8988T (cell line): ENCODE measurements around the gene DPH6.
"Not testable (repeated sequence)": the region's sequence is repeated elsewhere in the genome, so short reads cannot be mapped to it uniquely, and the experiment has no call there.

Source experiments
- DNase-seq: peaks from one replicate; pipeline ENCODE4 v3.0.0; 2011

DPH6 gene

DNA sequence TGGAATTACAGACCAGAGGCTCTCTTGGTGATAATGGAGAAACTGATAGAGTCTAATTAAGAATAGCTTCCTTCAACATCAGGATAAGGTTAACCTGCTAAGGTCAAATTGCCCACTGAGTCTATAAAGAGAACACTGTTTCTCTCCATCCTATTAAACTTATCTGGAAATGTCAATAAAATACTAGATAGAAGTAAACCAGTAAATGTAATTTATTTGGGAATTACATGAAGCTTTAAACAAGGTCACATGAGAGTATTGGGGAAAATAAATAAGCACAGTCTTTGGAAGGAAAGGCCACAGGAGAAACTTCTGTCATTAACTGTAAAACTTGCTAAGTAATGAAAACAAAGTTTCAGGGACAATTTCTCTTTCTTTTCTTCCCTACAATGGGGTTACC is 118.5 kb downstream of the DPH6 start:
- DNase-seq: no peak

- no peak for DNase-seq
Measured at GRCh38 chr15:35427091-35427490, 118.9 kb downstream of the DPH6 start.

- DNase-seq: no peak
Measured at GRCh38 chr15:35410775-35411174, 135.2 kb downstream of the DPH6 start.

GRCh38 chr15:35399901-35400300 is 146.1 kb downstream of the DPH6 start:
- DNase-seq: no peak

GRCh38 chr15:35397027-35397426 is 148.9 kb downstream of the DPH6 start:
- no peak for DNase-seq

GRCh38 chr15:35394416-35394815 is 151.5 kb downstream of the DPH6 start:
- DNase-seq: no peak

DNA sequence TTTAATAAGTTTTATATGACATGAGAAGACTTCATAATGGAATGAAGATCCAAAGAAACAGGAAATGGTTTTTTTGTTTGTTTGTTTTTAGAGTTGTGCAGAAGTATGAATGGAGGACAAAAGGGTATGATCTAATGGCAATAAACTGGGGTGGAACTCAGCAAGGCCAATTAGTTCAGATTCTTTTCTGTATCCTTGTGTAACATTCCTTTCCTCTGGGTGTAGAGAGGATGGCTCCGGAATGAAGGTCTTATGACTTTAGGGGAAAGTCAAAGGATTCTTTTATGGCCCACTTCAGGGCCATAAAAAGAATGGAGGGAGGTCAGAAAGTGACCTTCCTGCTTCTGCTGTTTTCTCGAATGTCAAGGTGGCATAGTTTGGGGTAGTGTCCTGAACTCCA is 152.6 kb downstream of the DPH6 start:
- DNase-seq: no peak

- not testable (repeated sequence) for DNase-seq
Measured at GRCh38 chr15:35391408-35391984, 154.5 kb downstream of the DPH6 start.

GRCh38 chr15:35383506-35383905 is 162.5 kb downstream of the DPH6 start:
- DNase-seq: no peak

GRCh38 chr15:35381328-35381727 is 164.6 kb downstream of the DPH6 start:
- DNase-seq: no peak

DNA sequence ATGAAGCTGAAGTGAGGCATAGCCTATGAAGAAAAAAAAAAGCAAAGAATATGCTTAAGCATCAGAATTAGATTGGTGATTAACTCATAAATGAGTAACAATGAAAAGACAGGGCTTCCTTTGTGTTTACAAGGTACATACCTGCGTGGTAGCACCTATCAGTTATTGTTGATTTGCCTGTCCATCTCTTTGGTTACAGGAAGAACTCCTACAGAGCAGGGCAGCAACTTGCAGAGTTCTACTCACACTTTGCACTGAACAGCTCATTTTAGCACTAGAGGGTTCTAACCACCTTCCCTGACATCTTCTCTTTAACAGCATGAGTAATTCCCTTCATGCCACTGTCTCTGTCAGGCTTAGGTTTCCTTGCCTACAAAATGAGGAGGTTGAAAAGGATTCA is 166.0 kb downstream of the DPH6 start:
- DNase-seq: no peak

- DNase-seq: not testable (repeated sequence)
Measured at GRCh38 chr15:35378454-35378853, 167.5 kb downstream of the DPH6 start.

- no peak for DNase-seq
Measured at GRCh38 chr15:35376707-35377106, 169.3 kb downstream of the DPH6 start.

DNA sequence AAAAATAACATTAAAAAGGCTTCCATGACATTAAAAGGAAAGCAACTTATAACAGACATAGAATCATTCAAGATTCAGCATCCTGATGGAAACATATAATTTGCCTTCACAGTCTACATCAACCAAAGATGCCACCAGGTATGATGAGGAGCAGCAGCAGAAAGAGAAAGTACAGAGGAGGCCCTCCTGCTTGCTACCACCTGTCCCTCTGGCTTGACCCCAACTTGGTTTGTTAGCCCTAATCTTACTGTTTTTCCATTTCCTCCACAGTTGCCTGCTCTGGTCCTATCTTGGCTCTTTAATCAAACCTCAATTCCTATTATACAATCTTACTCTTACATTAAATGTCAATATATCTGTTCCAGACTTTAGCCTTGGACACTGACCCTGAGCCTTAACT is 171.3 kb downstream of the DPH6 start:
- no peak for DNase-seq

DNA sequence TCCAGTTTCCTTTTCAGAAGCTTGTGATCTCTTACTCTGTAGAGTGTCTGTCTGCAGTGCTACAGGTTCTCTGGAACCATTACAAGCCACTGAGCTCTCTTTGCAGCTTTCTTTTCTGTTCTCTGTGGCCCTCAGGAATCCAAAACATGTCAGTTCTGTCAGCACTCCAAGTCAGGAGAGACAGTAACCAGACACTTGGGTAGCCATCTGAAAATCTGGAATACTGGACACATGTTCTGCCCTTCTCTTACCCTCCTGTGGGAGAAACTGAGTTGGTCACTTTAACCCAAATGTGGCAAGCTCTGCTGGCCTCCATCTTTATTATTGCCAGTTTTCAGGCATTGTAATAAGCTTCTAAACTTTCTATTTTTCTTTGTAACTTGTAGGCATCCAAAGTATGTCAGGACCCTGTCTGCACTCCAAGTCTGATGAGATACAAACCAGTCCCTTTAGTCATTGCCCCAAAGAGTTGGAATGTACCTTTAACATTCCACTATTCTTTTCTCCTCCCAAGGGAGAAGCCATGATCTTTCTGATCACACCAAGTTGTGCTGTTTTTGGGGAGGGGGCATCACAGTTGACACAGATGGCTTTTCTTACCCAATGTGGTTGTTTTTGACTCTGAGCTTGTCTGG is 183.7 kb downstream of the DPH6 start:
- DNase-seq: no peak

DNA sequence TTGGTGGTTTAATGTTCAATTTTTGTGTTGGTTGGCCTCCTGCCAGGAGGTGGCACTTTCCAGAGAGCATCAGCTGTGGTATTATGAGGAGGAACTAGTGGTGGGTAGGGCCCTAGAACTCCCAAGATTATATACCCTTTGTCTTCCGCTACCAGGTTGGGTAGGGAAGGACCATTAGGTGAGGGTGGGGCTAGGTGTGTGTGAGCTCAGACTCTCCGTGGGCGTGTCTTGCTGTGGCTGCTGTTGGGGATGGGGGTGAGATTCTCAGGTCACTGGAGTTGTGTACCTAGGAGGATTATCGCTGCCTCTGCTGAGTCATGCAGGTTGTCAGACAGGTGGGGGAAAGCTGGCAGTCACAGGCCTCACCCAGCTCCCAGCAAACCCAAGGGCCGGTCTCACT is 187.1 kb downstream of the DPH6 start:
- DNase-seq: no peak

GRCh38 chr15:35351059-35351458 is 194.9 kb downstream of the DPH6 start:
- no peak for DNase-seq

DNA sequence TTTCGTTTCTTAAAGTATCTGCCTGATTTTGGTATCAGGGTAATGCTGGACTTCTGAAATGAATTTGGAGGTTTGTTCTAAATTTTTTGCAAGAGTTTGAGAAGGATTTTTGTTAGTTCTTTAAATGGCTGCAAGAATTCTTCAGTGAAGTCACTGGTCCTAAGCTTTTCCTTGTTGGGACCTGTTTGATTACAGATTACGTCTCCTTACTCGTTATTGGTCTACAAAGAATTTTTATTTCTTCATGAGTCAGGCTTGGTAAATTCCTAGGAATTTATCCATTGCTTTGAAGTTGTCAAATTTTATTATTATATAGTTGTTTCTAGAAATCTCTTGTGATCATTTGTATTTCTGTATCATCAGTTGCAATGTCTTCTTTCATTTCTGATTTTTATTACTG is 196.0 kb downstream of the DPH6 start:
- DNase-seq: no peak

DNA sequence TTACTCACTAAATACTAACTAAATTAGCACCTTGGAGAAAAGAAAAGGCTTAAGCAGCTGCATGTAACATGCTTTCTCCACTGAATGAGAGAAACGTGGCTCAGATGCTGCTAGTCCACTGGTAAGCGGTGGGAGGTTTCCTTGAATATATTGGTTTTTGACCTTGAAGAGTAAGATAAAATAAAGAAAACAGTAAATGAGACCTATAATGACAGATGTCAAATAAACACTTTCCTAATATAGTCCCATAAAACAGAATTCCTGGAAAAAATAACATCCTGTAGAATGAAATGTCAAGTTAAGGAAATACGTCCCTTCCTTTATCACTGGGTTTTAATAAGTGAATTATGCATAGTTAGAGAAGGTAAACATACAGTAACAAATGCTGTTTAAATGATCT is 215.0 kb downstream of the DPH6 start:
- DNase-seq: no peak

DNA sequence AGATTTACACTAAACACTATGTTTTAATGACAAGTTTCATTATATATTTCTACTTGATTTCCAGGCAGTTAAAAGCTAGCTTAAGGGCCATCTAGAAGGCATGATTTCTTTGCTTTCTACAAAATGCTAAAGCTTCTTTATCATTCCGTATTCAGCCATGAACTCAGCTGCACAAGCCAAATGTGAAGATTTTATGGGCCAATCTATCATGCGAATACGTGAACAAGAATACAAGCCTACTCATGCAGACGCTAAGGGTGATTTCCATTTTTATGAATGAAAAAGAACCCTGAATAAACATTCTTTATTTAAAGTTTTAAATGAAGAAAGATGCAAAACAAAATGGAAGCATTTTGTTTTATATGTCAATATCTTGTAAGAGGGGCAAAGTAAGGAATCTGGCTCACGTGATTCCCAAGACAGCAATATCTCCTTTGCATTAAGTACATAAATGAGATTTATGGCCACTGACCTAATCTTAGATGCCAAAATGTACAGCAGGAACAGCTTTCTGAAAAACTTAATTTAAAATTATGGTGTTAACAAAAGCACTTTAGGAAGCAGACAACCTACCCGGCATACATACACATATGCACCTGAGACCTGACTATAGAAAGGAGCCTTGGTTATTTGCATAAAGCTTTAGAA is 215.8 kb downstream of the DPH6 start:
- DNase-seq: no peak

DNA sequence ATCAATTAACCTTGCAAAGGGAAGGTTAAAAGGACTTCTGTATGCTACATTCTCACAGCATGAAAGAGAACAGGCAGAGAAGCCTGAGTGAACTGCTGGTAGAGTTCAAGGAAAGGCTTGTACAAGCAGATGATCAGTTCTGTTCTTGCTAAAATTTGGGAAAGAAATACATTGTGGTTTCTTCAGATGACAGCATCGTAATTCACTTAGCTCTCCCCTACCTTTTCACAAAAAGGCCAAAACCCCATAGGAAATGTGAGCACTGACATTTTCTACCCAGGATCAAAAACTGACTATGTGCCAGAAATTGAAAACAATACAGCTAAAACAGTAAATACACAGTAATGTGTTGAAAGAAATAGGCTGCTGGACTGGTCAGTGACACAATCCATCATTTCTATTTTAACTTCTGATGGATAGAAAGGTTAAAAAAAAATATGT is 216.4 kb downstream of the DPH6 start:
- no peak for DNase-seq

GRCh38 chr15:35328836-35329235 is 217.1 kb downstream of the DPH6 start:
- DNase-seq: not testable (repeated sequence)

GRCh38 chr15:35327789-35328188 is 218.2 kb downstream of the DPH6 start:
- DNase-seq: no peak

- no peak for DNase-seq
Measured at GRCh38 chr15:35325374-35325941, 220.5 kb downstream of the DPH6 start.
